HG02759 (cell line): ENCODE data around the gene TEX44.

Experiments used
- ATAC-seq: cut with Tn5 transposase; IDR thresholded peaks from one replicate; pipeline ENCODE4 v1.9.1; 2021; ENCODE audit warnings: mild to moderate bottlenecking, moderate library complexity; ENCODE audit not compliant: unreplicated experiment

TEX44 gene

DNA sequence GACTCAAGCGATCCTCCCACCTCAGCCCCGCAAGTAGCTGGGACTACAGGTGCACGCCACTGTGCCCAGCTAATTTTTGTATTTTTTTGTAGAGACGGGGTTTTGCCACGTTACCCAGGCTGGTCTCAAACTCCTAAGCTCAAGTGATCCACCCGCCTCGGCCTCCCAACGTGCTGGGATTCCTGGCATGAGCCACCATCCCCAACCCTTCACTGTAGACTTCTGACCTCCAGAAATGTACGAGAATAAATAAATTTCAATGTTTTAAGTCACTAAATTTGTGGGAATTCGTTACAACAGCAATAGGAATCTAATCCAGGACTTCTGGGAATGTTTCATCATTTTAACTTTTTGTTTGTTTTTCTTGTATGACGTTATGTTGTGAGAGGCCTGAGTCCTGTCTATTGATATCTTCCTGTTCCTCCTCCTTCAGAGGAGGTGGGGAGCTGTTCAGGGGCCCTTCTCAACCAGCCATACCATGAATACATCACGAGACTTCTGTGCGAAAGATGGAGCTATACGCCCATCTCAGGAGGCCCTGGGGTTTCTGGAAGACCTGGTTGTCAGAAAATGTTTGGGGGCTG is 40.0 kb downstream of the TEX44 start:
- no peak for ATAC-seq

- no peak for ATAC-seq
Observed at GRCh38 chr2:231633241-231633976, 40.7 kb downstream of the TEX44 start.

DNA sequence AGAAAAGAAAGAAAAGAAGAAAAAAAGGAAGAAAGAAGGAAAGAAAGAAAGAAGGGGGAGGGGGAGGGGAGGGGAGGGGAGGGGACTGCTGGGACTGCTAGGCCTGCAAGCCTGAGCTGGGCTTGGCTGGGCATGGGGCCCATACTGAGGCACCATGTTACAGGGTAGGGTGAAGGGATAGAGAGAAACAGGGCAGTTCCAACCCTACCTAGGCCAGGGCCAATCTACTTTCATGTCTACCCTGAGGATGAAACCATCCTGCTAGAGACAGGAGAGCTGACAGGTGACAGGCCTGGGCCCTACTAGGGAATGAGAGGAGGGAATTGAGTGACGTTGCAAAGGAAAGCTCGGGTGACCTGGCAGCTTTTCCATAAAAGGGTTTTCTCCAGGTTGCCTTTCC is 41.7 kb downstream of the TEX44 start:
- no peak for ATAC-seq

GRCh38 chr2:231634951-231635875 is 42.5 kb downstream of the TEX44 start:
- ATAC-seq: no peak

DNA sequence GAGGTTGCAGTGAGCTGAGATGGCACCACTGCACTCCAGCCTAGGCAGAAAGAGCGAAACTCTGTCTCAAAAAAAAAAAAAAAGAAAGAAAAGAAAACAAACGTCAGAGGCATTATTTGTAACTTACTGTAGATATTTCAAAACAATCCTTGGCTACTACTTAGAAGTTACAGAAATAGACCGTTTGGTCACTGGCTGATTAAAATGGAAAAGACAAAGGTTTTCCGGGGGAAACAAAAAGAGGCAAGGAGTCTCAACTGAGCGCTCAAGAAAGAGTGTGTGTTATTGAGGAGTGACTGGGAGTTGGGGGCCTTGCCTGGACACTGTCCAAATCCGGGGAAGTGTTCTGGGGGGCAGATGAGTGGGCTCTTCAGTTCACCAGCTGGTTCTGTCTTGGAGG is 47.6 kb downstream of the TEX44 start:
- no peak for ATAC-seq

- ATAC-seq: no peak
Observed at GRCh38 chr2:231640641-231641111, 48.0 kb downstream of the TEX44 start.

DNA sequence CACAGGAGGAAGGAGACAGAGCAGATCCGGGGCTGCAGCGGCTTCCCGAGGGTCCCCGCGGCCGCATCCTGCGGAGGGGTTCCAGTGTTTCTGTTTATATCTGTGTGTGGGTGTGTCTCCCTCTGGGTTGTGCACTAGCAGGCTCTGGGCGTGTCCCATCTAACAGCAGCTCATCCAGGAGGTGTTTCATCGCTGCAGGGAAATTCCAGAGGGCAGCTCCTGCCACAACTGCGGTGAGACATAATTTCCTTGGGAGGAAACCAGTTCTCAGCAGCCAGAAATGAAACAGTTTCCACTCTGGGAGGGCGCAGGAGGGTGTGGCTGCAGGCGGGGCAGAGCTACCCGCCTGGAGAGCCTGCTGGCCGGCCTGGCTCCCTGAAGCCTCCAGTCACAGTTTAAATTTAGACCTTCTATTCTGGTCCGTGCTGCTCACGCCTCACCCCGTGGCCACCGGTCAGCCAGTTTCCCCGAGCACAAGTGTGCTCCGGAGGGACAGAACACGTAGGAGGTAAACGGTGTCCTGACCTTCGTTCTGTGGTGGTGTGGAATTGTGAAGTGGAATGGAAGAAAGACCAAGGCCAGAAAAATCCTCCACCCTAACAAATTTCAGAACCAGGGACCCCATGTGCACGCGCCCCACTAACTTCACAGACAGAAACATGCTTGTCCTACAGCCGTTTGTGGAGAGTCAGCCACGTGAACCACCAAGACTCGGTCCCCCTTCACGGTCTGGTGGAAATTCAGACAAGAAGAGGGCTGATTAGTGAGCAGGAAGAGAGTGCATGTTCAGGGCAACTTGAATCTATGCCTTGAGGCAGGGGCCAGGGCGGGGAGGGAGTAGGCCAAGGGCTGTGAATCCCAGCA is 50.2 kb downstream of the TEX44 start:
- ATAC-seq: peak; percentile 75

DNA sequence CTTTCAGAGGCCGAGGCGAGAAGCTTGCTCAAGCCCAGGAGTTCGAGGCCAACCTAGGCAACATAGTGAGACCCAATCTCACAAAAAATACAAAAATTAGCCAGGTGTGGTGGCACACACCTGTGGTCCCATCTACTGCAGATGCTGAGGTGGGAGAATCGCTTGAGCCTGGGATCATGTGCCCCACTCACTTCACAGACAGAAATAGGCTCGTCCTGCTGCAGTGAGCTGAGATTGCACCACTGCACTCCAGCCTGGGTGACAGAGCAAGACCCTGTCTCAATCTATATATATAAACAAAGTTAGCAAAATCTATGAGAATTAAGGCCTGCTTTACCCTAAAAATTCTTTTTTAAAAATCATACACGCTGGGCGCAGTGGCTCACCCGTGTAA is 50.8 kb downstream of the TEX44 start:
- no peak for ATAC-seq
